Measurements from ENCODE around the gene PXDC1. TPM values are rescaled to one million over a fixed set of nuclear protein-coding genes. Genes with fewer than 3 reads are reported as not detected.

The PXDC1 gene
- polyA plus RNA-seq, 12 donors = 20.4 to 201 (median 23.6) TPM

Other genes starting within 250 kb of the PXDC1 start
- 10 to 100 TPM in 1 of 12 donors, 1 to 10 TPM in 9, not detected in 2; 5.1 to 10.3 (median 6.4) TPM for gene FAM50B, start 97.7 kb upstream of the PXDC1 start, polyA plus RNA-seq (ENCODE audit: insufficient read length in 12 of 12)